Ishikawa (cell line): ENCODE measurements around the gene ARRDC5.

Experiments used
- CREB1 ChIP-seq: IDR thresholded peaks from 2 replicates; pipeline ENCODE4 v1.6.1; 2012; ENCODE audit warnings: low read depth
- EP300 ChIP-seq: IDR thresholded peaks from 2 replicates; pipeline ENCODE4 v1.6.1; 2012; ENCODE audit warnings: borderline replicate concordance
- YY1 ChIP-seq: IDR thresholded peaks from 2 replicates; pipeline ENCODE4 v1.6.1; 2012; ENCODE audit warnings: low read depth

DNA sequence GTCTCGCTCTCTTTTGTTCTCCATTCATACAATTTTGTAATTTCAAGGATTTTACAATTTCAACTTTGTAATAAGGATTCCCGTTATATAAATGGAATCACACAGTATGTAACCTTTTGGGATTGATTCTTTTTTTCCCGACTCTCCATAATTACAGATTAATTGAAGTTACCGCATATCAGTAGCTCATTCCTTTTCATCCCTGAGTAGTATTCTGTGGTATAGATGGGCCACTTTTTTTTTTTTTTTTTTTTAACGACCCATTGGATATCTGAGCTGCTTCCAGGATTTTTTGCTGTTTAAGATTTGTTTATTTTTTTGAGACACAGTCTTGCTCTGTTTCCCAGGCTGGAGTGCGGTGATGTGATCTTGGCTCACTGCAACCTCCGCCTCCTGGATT, 34.4 kb upstream of the ARRDC5 start:
- TF ChIP-seq YY1: no peak
- TF ChIP-seq CREB1: no peak
- TF ChIP-seq EP300: no peak
